Spleen (tissue), 13 donors: ENCODE measurements around the gene SEC14L1. TPM values are rescaled to one million over a fixed set of nuclear protein-coding genes. Genes with fewer than 3 reads are reported as not detected.

Experiments used
- DNase-seq: peaks from one replicate; pipeline ENCODE4 v3.0.0-alpha.2; 2020
- H3K27ac ChIP-seq, 8 donors: fragments of 200-600 bp; sonication (generic) in 7 of 8; 1 replicate in 4 of 8; 2 replicates in 4 of 8; pipeline versions ENCODE4 v1.5.0 to v1.8.0; 2016 to 2021; ENCODE audit warnings: inconsistent platforms in 4 of 8, mild to moderate bottlenecking in 4 of 8, moderate library complexity in 1 of 8
- H3K27me3 ChIP-seq, 7 donors: fragments of 200-600 bp; sonication (generic) in 6 of 7; replicated peaks in 1 of 7; 1 replicate in 4 of 7; 2 replicates in 3 of 7; pipeline versions ENCODE4 v1.5.0 to v1.8.0; 2016 to 2021; ENCODE audit warnings: inconsistent platforms in 3 of 7, mild to moderate bottlenecking in 1 of 7
- H3K36me3 ChIP-seq, 6 donors: fragments of 200-600 bp; sonication (generic) in 5 of 6; 1 replicate in 4 of 6; 2 replicates in 2 of 6; pipeline versions ENCODE4 v1.5.0 to v1.8.0; 2016 to 2021; ENCODE audit warnings: inconsistent platforms in 2 of 6
- H3K4me1 ChIP-seq, 6 donors: fragments of 200-600 bp; sonication (generic) in 5 of 6; 1 replicate in 3 of 6; 2 replicates in 3 of 6; pipeline versions ENCODE4 v1.5.0 to v1.8.0; 2016 to 2021; ENCODE audit warnings: inconsistent platforms in 3 of 6
- H3K4me3 ChIP-seq, 8 donors: fragments of 200-600 bp; sonication (generic) in 7 of 8; 1 replicate in 4 of 8; 2 replicates in 4 of 8; pipeline versions ENCODE4 v1.5.0 to v1.8.0; 2016 to 2021; ENCODE audit warnings: inconsistent platforms in 4 of 8, mild to moderate bottlenecking in 4 of 8, moderate library complexity in 2 of 8
- H3K9me3 ChIP-seq, 8 donors: fragments of 200-600 bp; sonication (generic) in 7 of 8; 1 replicate in 4 of 8; 2 replicates in 4 of 8; pipeline versions ENCODE4 v1.5.0 to v1.8.0; 2016 to 2021; ENCODE audit warnings: inconsistent platforms in 4 of 8
- CTCF ChIP-seq, 11 experiments: fragments of 200-600 bp in 7 of 11; fragments of 450-650 bp in 4 of 11; sonication (generic) in 4 of 11; IDR thresholded peaks in 8 of 11; conservative IDR thresholded peaks in 3 of 11; 1 replicate in 7 of 11; 2 replicates in 4 of 11; pipeline versions ENCODE4 v1.4.0 to v1.8.0; 2016 to 2021; ENCODE audit warnings: antibody characterized with exemption in 11 of 11, inconsistent platforms in 4 of 11, mild to moderate bottlenecking in 1 of 11
- POLR2A ChIP-seq, 3 donors: fragments of 450-650 bp; IDR thresholded peaks; one replicate each; pipeline ENCODE4 v1.5.1; 2017; ENCODE audit warnings: antibody characterized with exemption in 3 of 3, mild to moderate bottlenecking in 1 of 3
- POLR2AphosphoS5 ChIP-seq, 3 donors: sonication (generic); formaldehyde crosslinking; IDR thresholded peaks; one replicate each; pipeline ENCODE4 v1.5.1; 2017; ENCODE audit warnings: antibody characterized with exemption in 3 of 3
- WGBS, 5 donors: extraction: QIAGEN DNeasy Blood & Tissue Kit in 3 of 5; methylation state at CpG; one replicate each; pipeline versions ENCODE4 v1.1.5 to v1.1.7; 2013 to 2018; 5-methylcytosine and 5-hydroxymethylcytosine counted together
- intact Hi-C: fragments of 100-400 bp; cut with DNase I; formaldehyde crosslinking; loops from one replicate; pipeline ENCODE4 v1.15.0; 2023; ENCODE audit warnings: low total_unique reads
- long read RNA-seq, 2 donors: transcript quantifications; one replicate each; lab custom pipeline, GENCODE V29; 2026
- polyA plus RNA-seq, 3 donors: library from polyadenylated mRNA; stranded (reverse); fragments of 200-250 nt; gene quantifications; one replicate each; pipeline ENCODE4 v1.2.1, GENCODE V29; 2013
- total RNA-seq, 7 donors: library from RNA; depleted of rRNA in 3 of 7; stranded (reverse); fragments of >200 nt in 3 of 7; fragmentation: NEBNext Ultra II Directional in 4 of 7; extraction: Animal tissue kit (Norgen Biotek cat#: 25700) in 4 of 7; gene quantifications; one replicate each; pipeline versions ENCODE4 v1.1.0 to v1.2.1, GENCODE V29; 2016 to 2021
- donor health status: healthy with polysubstance abuse.
- donor health status: DM: no; HTN: no; CAD: no; lungs with moderate emphysema.
- donor health status: DM: no; HTN: no; CAD: no.
- donor health status: Bipolar disorder and iron deficiency.
- donor health status: healthy.
- donor health status: DM: no; HTN: no; CAD: no.
- donor health status: DM: yes; HTN: yes; CAD: no.

SEC14L1 gene
- total RNA-seq (100 to 1,000 TPM; 152 to 202 (median 182) TPM), polyA plus RNA-seq (10 to 100 TPM; 14.5 to 37.6 (median 18.0) TPM)
- long read RNA-seq, donor 1, full-length matches to known transcripts: 19 of 52 reads
- long read RNA-seq, donor 1, partial matches to known transcripts: 28 of 52 reads
- long read RNA-seq, donor 1, other reads (novel, unspliced or antisense): 5 of 52 reads
- long read RNA-seq, donor 2, full-length matches to known transcripts: 12 of 32 reads
- long read RNA-seq, donor 2, partial matches to known transcripts: 15 of 32 reads
- long read RNA-seq, donor 2, other reads (novel, unspliced or antisense): 5 of 32 reads

- Histone ChIP-seq H3K27ac (peak within 1 kb of the TSS; percentile 79 to 100 (median 96)), H3K4me1 (peaks cover 20 to 76% (median 60%) of the 10 kb centered on the region in 6 donors), H3K27me3 (no peaks in the 10 kb centered on the region), H3K4me3 (peak within 1 kb of the TSS; percentile 69 to 89 (median 74)), H3K9me3 (peaks cover 0 to 19% (median 6%) of the 10 kb centered on the region in 8 donors), H3K36me3 (peaks cover 0 to 34% (median 12%) of the 10 kb centered on the region in 6 donors)
- peak; percentile 90 for DNase-seq
- WGBS, 5 donors: 0 to 1% (median 1%) methylated on average over 36 to 94 of the region's 99 CpGs
- TF ChIP-seq POLR2A (IDR thresholded peaks at IDR 0.05) (peak in 1 of 3 donors; percentile 12), POLR2AphosphoS5 (IDR thresholded peaks at IDR 0.05) (peak; percentile 51 to 70 (median 52)), CTCF (IDR thresholded peaks at IDR 0.05 in 8 of 11, conservative IDR thresholded peaks at IDR 0.05 in 3 of 11) (no peak)
- intact Hi-C loops: no loop called here
Measured at GRCh38 chr17:77140878-77141767, at the start of gene SEC14L1. SEC14L1 (plus strand) TSS chr17:77140969; CDS start chr17:77143597, 2,628 bp downstream.

GRCh38 chr17:77092025-77092424 is 48.7 kb upstream of the SEC14L1 start:
- no peak for TF ChIP-seq CTCF (IDR thresholded peaks at IDR 0.05 in 8 of 11, conservative IDR thresholded peaks at IDR 0.05 in 3 of 11)
- TF ChIP-seq POLR2AphosphoS5 (IDR thresholded peaks at IDR 0.05): no peak
- no peak for TF ChIP-seq POLR2A (IDR thresholded peaks at IDR 0.05)
- no peaks in the 10 kb centered on the region for H3K27me3 ChIP-seq
- no peak for DNase-seq
- intact Hi-C loops: no loop called here
- H3K9me3 ChIP-seq: no peaks in the 10 kb centered on the region
- H3K36me3 ChIP-seq: peaks cover 0 to 68% (median 57%) of the 10 kb centered on the region in 6 donors
- H3K4me1 ChIP-seq: peaks cover 23 to 87% (median 50%) of the 10 kb centered on the region in 6 donors
- 93 to 97% (median 95%) methylated on average over 7 of the region's 7 CpGs for WGBS, 5 donors
- no peak overlapping the region for H3K4me3 ChIP-seq
- peak overlapping the region in 1 of 8 donors; percentile 21 for H3K27ac ChIP-seq

GRCh38 chr17:77095461-77095860 is 45.3 kb upstream of the SEC14L1 start:
- peak overlapping the region in 3 of 8 donors; percentile 83 to 91 (median 88) for H3K27ac ChIP-seq
- H3K27me3 ChIP-seq: no peaks in the 10 kb centered on the region
- H3K9me3 ChIP-seq: no peaks in the 10 kb centered on the region
- 90 to 96% (median 93%) methylated on average over 7 of the region's 7 CpGs for WGBS, 5 donors
- H3K36me3 ChIP-seq: peaks cover 0 to 80% (median 57%) of the 10 kb centered on the region in 6 donors
- DNase-seq: no peak
- intact Hi-C loops: no loop called here
- no peak overlapping the region for H3K4me3 ChIP-seq
- peaks cover 18 to 86% (median 53%) of the 10 kb centered on the region in 6 donors for H3K4me1 ChIP-seq
- TF ChIP-seq POLR2AphosphoS5 (IDR thresholded peaks at IDR 0.05): no peak

GRCh38 chr17:77096570-77097214 is 44.1 kb upstream of the SEC14L1 start:
- intact Hi-C loops: no loop called here
- H3K4me3 ChIP-seq: no peak overlapping the region
- H3K36me3 ChIP-seq: peaks cover 0 to 72% (median 45%) of the 10 kb centered on the region in 6 donors
- H3K4me1 ChIP-seq: peaks cover 10 to 73% (median 41%) of the 10 kb centered on the region in 6 donors
- no peaks in the 10 kb centered on the region for H3K9me3 ChIP-seq
- 55 to 76% (median 73%) methylated on average over 12 of the region's 12 CpGs for WGBS, 5 donors
- TF ChIP-seq POLR2A (IDR thresholded peaks at IDR 0.05) (no peak), CTCF (IDR thresholded peaks at IDR 0.05 in 8 of 11, conservative IDR thresholded peaks at IDR 0.05 in 3 of 11) (peak in 10 of 11 experiments; percentile 31 to 75 (median 56)), POLR2AphosphoS5 (IDR thresholded peaks at IDR 0.05) (no peak)
- DNase-seq: no peak
- H3K27me3 ChIP-seq: no peaks in the 10 kb centered on the region
- peak overlapping the region in 6 of 8 donors; percentile 20 to 91 (median 84) for H3K27ac ChIP-seq
